CD4-positive, alpha-beta T cell treated with Interleukin-1 beta for 1 hour (primary cell): ENCODE measurements around the gene GABRR2.
"Not testable (repeated sequence)": the region's sequence is repeated elsewhere in the genome, so short reads cannot be mapped to it uniquely, and the experiment has no call there.

ENCODE experiments used
- DNase-seq, 2 donors: peaks; one replicate each; pipeline ENCODE4 v3.0.0-alpha.2; 2020 to 2022

Gene GABRR2

GRCh38 chr6:89323511-89323971, 8.4 kb upstream of the GABRR2 start:
- DNase-seq, result no peak

- peak in 1 of 2 donors; percentile 46 for DNase-seq
Observed at GRCh38 chr6:89321131-89321970, 6.3 kb upstream of the GABRR2 start.

DNA sequence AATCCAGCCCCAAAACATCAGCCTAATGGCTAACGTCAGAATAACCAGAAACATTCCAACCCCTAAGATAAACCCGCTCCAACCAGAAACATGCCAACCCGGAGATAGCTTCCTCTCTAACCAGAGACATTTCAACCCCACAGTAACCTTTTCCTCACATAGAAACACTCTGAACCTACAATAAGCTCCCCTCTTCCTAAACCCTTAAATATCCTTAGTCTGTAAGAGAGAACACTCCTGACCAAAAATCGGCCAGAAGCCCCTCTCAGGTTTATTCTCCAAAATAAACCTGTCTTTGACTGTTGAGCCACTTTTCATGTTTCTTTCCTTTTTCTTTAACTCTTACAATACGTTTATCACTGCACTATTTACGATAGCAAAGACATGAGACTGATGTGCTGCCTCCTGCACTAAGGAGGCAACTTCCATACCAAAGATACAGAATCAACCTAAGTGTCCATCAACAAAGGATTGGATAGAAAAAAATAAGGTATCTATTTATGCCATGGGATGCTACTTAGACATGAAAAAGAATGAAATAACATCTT, 5.0 kb upstream of the GABRR2 start:
- no peak for DNase-seq

DNA sequence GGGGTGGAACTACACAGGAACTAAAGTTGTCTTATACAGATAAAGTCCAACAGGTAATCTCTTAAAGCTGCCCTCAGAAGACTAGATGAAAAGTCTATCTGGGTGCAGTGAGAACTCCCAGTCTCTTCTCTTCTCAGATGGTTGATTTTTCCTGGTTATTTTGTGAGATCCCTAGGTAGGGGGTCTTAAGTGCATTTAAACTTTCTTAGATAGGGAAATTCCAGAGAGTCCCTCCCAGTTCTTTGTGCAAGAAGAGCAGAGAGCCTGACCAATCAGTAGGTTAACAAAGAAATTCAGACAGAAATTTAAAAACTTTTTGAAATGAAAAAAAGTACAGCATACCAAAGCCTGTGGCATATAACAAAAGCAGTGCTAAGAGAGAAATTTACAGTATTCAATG, 2.0 kb upstream of the GABRR2 start:
- DNase-seq, result no peak

GRCh38 chr6:89314692-89315091, 407 bp downstream of the GABRR2 start:
- no peak for DNase-seq

DNA sequence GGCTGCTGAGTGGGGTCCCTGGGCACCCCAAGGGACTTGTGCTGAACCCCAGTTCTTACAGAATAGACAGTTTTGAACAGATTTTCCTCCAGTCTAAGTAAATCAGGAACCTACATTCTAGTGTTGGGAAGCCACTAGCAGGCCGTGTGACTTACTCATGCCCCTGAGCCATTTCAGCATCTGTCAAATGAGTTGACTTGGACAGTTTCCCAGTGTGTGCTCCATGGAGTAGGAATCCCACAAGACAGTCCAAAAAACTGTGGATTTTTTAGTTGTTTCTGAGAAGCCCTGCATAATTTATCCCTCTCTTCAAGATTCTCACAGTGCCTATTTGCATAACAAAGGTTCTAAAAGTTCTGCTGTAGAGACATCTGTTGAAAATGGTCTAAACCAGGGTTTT, 2.1 kb downstream of the GABRR2 start:
- no peak for DNase-seq

DNA sequence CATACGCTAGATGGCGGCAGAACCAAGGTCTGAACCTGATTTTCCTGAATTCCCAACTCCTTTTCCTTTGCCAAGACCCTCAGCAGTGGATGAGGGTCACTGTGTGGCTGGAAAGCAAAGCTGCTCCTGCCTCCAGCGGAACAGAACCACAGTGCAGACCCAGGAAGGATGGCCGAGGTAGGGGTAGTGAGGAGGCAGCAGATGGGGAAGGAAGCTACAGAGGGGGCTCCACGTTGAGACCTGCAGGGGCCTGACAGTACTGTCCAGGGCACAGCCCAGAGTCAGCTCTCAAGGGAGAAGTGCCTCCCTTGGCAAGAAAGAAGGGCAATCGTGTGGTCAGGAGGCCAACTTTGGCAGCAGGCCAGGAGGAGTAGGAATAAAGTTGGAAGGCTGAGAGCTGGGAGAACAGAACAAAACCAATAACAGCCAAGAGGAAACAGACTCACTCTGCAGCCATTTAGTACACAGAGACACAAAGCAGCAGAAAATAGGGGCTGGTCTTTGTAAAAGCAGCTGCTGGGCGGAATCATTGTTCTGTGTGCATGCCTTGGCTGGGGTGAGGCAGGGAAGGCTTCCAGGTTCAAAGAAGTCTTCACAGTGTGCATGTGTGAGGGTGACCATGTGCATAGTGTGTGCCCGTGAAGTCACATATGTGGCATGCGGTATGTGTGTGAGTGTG, 3.1 kb downstream of the GABRR2 start:
- DNase-seq, result no peak

- no peak for DNase-seq
Observed at GRCh38 chr6:89311530-89311852, 3.6 kb downstream of the GABRR2 start.

DNA sequence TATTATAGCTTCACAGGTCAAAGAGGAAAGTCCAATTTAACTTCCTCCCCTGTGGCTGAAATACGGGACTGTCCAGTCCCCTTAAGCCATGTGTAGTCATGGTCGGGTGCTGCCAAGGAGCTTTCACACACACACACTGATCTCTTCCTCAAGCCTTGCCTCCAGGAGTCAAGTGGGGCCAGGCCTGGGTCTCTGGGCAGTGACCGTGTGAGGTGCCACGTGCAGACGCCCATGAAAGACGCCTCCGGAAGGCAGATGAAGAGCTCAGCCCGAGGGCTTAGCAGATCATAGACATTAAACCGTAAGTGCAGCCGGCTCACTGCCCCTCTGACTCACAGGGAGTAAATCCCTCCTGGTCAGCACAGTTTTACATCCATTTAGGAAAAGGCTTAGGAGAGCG, 4.2 kb downstream of the GABRR2 start:
- no peak for DNase-seq

DNA sequence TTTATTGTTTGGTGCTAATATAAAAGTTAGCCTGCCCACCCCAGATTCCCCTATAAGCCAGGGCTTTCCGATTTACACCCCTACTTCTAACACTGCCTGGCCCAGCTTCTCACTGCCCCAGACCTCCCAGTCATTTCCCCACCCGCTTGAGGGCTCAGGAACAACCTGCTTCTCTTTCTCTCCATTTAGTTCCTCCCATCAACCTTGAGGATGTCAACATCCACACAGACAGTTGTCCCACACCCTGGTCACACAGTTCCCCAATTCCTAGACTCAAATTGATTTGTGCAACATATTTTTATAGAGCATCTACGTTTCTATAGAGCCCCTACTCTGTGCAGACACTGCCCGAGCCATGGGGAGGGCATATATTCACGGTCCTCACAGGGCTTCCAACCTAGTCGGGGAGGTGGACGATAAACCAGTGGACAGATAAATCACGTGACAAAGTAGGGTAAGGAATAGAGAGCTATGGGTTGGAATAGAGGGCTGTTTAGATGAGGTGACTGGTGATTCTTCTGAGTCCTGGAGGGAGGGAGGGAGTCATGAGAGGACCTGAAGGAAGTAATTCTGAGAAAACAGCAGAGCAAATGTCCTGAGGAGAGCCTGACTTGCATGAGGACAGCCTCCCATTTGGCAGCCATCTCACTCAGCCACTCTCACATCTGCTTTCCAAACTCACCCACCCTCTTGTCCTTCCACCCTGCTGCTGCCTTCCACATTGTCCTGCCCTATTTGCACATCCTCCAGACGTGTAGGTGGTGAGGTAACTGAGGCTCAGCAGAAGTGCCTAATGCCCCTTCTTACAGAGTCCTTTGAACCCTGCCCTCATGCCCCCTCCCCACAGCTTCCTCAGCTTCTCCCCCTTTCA, 6.3 kb downstream of the GABRR2 start:
- no peak for DNase-seq

- not testable (repeated sequence) for DNase-seq
Observed at GRCh38 chr6:89304517-89304916, 10.6 kb downstream of the GABRR2 start.

DNA sequence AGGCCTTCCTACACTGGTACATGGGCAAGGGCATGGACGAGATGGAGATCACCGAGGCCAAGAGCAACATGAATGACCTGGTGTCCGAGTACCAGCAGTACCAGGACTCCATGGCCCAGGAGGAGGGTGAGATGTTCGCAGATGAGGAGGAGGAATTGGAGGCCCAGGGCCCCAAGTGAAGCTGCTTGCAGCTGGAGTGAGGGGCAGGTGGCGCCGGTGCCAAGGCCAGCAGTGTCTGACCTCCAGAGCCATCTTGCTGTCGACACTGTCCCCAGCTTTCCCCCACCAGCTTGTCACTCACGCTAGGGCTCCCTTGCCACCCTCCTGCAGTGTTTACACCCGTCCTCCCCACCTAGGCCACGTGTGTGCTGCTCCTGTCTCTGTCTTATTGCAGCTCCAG, 12.2 kb downstream of the GABRR2 start:
- no peak for DNase-seq

- no peak for DNase-seq
Observed at GRCh38 chr6:89302195-89302770, 12.8 kb downstream of the GABRR2 start.

GRCh38 chr6:89301586-89302194, 13.4 kb downstream of the GABRR2 start:
- DNase-seq, result no peak

DNA sequence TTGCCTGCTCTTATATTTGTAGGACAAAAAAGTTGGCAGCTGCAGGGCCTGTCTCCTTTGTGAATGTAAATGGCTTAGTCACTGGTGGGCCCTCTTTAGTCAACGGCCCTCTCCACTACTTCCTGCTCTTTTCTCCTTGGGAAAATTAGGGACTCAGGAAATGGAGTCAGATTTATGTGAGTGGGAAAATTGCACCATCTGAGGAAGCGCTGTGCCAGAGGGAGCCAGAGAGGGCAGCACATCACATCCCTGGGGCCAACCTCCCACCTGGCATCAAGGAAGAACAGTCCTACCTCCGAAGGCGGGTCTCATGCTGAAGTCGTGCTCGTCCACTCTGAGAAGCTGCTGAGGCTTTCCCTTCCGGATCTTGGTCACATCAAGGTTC, 15.6 kb downstream of the GABRR2 start:
- no peak for DNase-seq

GRCh38 chr6:89298680-89299465, 16.2 kb downstream of the GABRR2 start:
- DNase-seq, result peak in 1 of 2 donors; percentile 52

DNA sequence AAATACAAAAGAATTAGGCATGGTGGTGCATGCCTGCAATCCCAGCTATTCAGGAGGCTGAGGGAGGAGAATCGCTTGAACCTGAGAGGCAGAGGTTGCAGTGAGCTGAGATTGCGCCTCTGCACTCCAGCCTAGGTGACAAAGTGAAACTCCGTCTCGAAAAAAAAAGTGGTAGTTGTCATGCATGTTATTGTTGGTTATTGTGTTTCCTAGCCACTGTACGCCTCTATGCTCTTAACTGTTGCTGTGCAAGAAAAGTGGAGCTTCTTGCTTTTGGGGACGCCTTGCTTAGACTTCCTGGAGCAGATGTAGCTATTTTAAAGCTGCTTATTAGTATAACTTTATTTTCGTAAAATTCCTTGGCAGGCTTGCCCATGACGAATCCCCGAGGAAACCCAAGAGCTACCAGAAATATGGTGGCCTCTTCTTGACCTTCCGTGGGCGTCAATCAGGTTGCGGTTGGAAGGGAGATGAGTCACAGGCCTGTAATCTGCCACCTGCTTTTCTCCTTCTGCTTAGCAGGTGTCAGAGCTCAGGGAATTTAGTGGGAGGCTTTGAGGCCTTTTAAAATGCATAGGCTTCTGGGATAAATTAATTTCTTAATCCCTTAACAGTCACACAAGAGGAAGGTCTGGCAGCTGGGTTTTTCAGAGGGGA, 17.3 kb downstream of the GABRR2 start:
- peak; percentile 57 to 60 for DNase-seq

DNA sequence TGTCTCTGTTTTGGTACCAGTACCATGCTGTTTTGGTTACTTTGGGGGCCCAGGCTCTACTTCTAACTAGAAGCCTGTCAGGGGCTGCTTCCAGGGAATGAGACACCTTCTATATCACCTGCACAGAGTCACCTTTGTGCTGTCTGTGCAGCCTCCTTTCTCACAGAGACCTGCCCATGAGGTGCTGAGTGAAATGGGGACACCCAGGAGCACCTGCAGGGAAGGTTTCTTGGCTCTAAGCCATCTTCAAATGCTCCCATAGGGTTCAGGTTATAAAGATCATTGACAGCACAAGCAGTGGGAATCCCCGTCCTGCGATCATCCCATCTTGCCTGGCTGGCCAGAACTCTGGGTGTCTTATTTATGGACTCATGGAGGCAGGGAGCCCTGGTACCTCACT, 19.1 kb downstream of the GABRR2 start:
- DNase-seq, result no peak

DNA sequence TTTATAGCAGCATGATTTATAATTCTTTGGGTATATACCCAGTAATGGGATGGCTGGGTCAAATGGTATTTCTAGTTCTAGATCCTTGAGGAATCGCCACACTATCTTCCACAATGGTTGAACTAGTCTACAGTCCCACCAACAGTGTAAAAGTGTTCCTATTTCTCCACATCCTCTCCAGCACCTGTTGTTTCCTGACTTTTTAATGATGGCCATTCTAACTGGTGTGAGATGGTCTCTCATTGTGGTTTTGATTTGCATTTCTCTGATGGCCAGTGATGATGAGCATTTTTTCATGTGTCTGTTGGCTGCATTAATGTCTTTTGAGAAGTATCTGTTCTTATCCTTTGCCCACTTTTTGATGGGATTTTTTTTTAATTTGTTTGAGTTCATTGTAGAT, 20.0 kb downstream of the GABRR2 start:
- DNase-seq, result not testable (repeated sequence)

GRCh38 chr6:89291256-89291819, 23.8 kb downstream of the GABRR2 start:
- DNase-seq, result no peak
